HG03196 (cell line): ENCODE results near the gene FREM2.

Experiments
- ATAC-seq: cut with Tn5 transposase; IDR thresholded peaks from one replicate; pipeline ENCODE4 v1.9.1; 2021; ENCODE audit not compliant: unreplicated experiment

FREM2 gene

DNA sequence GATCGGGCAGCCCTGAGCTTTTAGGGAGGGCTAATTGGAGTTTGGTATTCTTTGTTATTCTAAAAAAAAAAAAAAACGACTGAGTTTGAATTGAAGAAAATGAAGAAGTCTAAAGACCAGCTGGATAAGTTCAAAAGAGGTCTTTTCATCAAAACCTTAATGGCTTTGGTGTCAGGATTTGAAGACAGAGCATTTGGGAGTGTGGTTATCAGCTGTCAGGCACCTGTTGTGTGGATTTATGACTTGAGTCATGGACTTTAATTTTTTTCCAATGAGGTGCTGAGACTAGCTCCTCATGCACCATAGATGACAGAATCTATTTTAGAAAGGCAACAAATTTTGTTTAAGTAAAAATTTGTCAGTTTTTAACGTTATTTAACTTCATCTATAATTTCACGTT, 72.5 kb downstream of the FREM2 start:
- no peak for ATAC-seq

DNA sequence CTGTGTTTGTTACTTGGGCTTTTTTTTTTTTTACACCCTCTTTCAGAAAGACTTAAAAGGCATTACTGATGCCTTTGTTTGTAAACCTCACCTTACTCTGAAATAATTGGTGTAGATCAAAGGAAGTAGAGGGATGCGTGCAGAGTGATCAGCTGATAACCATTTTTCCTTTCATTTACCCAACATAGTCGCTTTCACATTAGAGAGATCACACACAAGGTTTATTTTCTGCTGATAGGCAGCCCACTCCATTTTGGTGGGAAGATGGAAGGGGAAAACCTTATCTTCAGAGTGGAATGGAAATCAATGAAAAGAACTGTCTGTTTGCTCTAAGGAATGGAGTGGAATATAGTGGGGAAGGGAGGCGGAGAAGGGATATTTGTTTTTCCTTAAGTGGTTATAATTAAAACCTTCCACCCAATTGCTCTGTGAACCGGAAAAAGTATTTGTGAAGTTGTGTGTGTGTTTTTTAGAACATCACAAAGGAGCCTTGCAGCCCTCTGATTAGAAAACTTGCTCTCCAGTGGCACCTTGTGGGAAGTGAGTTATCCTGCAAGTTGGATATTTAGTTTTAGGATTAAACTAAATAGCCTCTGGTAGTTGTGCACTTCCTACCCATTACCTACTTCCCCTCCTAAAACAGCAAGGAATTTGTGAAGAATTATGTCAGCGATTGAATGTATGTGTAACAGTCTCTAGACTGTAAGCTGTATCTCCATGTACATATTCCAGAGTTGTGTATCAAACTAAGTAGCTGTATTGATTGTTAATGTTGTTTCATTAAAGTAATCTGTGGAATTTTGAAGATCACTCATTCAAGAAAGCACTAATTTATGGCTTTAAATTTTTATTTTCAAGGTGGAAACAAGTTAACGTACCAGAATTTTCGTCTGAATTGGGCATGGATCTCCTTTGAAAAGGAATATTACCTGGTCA, 76.8 kb downstream of the FREM2 start:
- no peak for ATAC-seq

DNA sequence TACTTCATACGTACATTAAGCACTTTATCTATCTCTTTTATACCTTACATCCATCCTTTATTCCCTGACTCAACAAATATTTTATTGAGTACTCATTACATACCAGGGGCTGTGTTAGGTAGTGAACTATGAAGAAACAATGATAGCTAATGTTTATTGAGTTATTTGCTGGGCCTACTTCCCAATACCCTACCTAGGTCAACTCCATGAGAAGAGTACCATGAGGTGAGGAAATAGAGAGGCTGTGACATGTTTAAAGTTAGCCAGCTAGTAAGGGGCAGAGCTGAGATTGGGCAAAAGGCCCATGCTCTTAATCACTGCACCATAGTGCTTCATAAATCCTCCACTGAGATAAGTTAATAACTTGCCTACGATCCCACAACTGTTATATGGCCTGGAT, 79.9 kb downstream of the FREM2 start:
- no peak for ATAC-seq

DNA sequence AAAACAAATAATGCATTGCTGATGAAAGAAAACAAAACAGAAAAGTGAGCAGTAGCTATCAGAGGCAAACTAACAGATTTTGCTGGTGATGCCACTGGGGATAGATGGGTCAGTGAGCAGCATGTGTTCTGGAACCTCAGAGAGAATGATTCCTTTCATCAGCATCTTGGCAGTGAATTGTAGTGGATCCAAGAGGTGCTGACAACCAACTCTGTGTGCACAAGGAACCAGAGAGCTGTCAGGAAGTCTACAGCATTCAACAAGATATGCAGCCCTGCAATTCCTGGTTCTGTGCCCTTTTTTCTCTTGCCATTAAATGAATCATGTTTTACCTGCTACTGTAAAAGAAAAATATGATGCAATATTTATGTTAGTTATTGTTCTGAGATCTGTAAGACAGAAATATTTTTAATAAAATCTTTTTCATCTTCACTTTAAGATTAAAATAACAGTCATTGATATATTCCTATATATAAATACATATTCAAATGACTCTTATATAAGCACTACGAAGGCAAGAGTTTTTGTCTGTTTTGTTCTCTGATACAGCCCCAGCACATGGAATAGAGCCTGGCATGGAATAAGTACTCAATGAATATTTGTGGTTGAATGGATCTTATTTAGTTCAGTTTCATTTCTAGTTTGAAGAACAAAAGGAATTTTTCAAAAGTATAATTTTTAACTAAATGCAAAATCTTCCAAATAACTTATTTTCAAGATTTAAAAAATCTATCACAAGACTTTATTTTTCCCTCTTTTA, 80.8 kb downstream of the FREM2 start:
- ATAC-seq = no peak

DNA sequence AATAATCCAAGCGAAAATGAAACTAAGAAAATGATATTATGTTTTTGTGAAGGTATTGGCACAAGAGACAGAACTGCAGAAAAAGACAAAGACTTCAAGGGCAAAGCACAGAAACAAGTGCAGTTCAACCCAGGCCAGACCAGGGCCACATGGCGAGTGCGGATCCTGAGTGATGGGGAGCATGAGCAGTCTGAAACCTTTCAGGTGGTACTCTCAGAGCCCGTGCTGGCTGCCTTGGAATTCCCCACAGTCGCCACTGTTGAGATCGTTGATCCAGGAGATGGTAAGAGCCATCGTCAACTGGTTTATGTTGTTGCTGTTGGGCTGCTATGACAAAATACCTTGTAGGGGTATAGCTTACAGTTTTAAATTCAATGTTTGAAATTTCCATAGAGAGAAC, 82.6 kb downstream of the FREM2 start:
- no peak for ATAC-seq

DNA sequence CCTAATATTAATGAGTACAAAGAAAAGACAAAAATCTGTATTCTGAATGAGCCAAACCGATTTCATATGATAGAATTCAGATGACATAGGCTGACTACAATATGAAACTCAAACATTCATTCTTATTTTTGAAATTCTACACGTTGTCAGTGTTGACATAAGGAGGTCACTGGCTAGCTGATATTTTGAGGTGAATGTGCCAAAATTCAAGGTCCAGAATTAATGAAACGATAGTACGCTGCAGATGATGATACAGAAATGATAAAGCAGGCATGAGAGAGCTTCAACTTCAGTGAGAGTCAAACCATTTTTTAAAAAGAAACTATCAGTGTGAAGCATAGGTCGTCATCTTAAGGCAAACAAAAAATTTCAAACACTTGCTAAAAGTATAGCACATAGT, 88.2 kb downstream of the FREM2 start:
- ATAC-seq = no peak

DNA sequence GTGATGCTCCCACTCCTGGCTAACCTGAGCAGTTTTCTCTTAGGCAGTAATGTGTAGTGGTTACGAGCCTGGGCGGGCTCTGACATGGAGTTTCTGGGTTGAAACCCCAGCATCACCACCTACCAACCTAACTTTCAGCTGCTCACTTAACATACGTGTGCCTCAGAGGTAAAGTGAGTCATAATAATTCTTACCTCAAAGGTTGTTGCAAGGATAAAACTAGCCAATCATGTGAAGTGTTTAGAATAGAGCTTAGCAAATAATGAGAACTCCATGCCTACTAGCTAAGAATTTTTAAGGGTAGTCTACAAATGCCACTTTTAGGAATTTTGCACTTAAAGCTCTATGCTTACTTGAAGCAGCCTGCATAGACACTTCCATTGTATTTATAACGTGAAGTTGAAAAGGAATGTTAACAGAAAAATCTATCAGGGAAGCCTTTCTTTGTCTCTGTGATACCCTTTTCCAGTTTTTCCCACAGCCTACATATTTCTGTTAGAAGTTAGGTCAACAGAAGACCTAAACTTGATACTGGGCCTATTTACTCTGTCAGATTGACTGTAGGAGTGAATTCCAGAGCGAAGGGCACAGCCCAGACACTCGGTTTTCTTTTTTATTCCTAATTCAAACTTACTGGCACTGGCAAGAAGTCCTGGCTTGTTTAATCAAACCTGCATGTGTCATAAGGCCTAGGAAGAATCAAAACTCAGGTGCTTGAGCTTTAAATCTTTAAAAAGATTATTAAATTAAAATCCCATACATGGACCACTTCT, 90.7 kb downstream of the FREM2 start:
- no peak for ATAC-seq

DNA sequence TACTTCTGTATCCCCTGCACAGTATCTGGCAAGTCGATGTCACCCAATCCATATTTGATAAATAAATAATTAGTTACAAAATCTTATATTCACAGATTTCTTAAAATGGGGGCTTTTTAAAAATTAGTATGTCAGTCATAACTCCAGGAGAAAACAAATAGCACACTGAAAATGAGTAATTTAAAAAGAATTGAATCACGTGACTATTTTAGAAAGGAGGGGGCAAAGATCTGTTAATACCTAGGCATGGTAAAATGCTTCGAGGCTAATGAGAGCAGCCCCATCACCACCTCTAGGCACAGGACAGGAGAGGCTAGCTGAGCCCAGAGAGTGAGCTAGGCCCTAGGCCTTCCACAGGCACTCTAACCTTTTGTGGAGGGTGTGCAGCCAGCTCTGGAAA, 94.7 kb downstream of the FREM2 start:
- no peak for ATAC-seq

DNA sequence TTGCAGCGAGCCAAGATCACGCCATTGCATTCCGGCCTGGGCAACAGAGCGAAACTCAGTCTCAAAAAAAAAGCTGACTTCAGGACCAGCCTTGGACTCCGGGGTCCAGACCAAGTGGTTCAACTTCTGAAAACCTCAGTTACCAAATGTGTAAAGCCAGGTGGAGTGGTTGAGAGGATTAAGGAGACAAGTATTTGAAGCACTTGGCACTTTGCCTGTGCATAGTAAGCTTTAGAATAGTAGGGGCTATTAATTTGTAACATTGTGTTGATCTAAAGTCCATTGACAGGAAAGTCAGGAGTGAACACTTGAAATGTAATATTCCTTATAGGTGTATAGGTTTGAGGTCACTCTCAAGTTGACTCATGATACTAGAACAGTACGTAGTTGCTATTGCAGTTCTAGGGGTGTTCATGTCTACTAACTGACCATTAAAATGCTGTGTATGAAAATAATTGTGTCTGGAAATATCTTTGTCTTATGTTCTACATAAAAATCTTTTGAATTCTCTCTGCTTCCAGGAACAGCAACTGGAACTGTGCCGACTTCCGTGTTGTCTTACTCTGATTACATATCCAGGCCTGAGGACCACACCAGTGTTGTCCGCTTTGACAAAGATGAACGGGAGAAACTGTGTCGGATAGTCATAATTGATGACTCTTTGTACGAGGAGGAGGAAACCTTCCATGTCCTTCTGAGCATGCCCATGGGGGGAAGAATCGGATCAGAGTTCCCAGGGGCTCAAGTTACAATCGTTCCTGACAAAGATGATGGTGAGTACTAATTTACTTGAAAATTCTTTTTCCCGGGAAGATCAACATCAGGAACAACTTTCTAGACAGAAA, 97.4 kb downstream of the FREM2 start:
- no peak for ATAC-seq

DNA sequence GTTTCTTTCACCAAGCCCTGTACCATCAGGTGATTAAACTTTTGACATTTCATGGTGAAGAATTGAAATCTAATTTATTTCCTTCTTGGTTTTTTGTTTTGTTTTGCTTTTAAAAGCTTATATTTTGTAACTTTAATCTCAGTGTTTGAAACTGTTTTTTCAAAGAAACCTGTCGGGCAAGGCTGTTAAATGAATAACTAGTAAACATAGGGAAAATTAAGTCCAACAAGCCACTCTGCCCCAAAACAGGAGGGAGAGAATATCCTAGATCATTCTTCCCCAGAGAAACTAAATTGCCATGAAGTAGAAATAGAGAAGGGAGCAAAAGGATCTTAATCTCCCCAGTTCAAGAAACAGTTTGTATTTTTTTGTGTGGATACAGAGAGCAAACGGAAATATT, 98.2 kb downstream of the FREM2 start:
- ATAC-seq = no peak

DNA sequence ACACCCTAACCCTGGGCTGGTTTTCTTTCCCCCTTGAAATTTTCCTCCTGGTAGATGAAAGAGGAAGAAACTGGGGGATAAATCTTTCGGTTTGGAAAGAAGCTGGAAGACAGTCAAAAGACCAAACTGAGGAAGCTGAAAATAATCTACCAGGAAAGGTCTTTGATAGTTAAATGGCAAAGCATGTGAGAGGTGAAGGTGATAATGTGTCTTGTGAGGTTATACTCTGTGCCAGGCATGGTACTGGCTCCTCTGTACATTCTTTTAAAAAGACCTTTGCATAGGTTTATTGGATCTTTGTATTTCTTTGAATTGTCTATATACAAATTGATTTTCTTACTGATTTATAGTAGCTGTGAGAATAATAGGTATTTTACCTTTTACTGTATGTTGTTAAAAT, 98.6 kb downstream of the FREM2 start:
- ATAC-seq = no peak

DNA sequence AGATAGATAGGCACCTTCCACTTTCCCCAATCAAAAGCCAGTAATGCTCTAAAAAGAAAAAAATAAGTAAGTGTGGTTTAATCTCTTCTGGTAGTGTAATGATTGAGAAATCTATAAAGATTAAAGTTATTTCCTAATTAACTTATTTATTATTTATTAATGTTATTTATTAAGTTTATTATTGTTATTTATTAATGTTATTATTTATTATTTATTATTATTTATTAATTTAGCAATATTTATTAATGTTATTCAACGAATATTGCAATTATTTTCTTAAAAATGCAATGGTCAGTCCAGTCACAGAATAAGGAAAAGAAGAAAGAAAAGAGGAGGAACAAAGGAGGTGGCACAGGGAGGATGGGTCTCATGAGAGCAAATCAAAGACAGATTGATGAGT, 100.7 kb downstream of the FREM2 start:
- no peak for ATAC-seq

DNA sequence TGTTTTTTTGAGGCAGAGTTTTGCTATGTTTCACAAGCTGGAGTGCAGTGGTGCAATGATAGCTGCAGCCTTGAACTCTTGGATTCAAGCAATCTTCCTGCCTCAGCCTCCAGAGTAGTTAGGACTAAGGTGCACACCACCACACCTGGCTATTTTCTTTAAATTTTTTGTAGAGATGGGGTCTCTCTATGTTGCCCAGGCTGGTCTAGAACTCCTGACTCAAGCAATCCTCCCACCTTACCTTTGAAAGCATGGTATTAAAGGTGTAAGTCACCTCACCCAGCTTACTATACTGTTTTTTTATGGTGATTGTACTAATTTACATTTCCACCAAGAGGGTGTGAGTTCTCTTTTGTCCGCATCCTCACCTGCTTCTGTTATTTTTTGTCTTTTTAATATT, 110.0 kb downstream of the FREM2 start:
- ATAC-seq = no peak

DNA sequence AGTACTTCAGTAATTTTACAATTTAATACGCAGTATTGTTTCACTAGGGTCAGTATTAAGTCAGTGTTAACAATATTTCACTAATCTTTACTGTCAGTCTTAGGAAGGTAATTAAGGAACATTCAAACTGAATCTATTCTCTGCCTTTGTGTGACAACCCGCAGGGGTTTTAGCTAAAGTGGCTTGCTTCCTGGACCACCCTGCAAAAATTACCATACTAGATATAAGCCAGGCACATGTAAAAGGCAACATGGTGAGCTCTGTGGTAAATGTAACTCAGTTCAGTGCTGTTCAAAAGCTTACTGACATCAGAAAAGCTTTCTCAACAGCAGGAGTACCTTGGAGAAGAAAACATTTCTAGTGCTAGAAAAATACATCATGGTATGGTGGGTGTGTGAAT, 116.7 kb downstream of the FREM2 start:
- no peak for ATAC-seq

DNA sequence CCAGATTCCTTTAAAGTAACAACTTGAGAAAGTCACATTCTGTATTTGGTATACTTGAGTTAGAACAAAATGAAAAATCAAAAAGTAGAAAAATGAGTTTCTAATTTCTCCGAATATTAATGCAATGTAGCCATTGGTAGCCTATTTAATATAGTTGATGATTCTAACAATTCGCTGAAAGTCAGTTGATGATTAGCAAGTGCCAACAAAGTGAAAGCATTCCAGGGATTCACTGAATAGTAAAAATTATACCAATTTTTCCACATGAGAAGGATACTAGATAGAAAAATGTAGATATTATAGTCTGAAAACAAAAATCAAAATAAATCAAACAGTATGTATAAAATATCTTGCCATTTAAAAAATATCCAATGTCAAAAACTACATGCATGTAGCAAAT, 117.2 kb downstream of the FREM2 start:
- ATAC-seq = no peak

DNA sequence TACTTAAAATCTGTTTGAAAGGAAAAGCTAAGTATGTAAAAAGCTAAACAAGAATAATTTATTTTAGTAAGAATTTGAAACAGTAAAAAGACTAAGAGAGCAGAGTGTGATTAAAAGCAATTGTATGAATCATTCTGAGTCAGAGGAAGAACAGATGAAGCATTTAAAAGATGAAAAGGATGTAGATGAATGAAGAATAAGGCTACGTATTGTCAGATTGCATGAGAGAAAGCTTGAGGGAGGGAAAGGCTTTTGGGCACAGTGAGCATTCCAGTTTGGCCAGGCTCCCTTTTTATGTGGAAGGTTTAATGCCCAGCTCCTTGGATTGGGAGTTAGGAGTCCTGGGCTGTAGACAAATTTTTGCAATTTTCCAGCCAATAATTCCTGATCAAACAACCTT, 117.7 kb downstream of the FREM2 start:
- no peak for ATAC-seq

DNA sequence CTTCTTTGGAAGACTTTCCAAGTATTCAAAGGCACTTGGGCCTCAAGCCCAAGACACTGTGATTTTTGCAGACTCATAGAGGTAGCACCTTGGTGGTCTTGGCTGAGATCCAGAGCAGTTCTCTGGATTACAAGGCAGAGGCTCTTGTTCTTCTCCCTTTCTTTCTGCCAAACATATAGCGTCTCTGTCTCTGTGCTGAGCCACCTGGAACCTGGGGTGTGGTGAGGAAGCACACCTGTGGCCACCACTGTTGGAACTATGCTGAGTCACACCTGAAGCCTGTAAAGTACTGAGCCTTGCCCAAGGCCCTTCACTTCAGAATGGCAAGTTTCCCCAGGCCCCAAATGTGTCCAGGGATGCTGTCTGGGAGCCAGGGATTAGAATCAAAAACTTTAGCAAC, 127.5 kb downstream of the FREM2 start:
- ATAC-seq = no peak

DNA sequence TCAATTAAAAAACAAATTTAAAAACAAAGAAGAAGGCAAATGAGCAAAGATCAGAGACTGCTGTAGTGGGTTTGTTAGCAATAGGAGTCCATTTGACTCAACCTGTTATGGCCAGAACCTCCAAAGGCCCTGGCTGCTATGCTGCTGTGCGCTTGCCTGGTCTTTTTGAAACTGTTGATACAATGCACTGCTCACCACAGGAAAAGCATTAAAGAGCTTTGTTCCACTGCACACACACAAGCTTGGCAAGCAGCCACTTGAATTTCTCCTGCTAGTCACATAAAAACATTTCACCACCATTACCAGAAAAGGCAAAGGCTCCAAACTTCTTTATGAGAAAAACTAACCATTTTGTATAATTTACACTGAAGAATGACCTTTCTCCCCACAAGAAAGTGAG, 132.2 kb downstream of the FREM2 start:
- no peak for ATAC-seq

DNA sequence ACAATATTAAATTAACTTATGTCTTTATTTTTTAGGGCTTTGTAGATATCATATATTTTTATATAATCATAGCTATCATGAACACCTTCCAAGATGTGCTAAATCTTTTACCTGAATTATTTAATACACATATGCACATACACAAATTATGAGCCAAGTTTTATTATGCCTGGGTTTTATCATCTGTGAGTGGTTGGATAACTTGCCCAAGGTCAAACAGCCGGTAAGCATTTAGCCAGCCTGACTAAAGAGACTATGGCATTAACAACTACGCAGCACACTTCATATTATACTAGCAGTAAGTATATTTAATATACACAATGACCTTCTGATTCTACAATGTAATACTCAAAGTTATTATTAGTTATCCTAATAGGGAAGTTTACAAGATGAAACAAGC, 132.7 kb downstream of the FREM2 start:
- ATAC-seq = no peak

DNA sequence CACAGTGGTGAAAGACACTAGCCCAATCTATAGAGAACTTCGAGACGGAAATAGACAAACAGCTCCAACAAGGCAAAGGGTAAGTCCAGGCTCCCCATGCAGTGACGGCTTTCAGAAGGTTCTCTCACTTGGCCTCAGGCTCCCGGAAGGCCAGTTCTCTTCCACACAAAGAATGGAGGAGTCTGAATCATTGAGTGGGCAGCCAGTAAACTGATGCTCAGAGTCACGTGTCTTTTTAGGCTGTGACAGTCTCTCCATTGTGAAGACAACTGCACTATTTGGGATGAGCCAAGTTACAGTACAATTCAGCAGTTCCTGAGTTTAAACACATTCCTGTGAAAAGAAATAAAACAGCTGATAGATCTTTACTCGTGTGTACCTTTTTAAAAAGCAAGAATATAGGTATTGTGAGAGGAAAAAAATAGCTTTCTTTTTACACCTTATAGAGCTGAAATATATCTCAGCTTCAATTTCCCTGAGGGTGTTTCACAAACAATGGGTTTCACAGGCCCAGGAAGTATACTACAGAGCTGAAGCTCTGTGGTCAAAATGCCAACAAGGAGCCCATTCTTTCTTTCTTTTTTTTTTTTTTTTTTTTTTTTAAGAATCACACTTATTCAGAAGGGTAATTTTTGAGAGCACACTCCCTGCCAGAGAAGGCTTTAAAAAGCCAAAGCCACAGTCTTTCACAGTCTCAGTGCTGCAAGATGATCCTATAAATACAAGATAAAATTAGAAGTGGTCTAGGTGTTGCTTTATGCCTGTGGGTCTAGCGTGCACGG, 135.1 kb downstream of the FREM2 start:
- no peak for ATAC-seq
